Mesenchymal stem cell (in vitro differentiated cells and primary cell): ENCODE results near the gene TIE1.

Experiments
- DNase-seq: peaks from one replicate; pipeline ENCODE4 v3.0.0-alpha.2; 2013
- H2AFZ ChIP-seq: one replicate; pipeline ENCODE4 v1.6.1; 2013; ENCODE audit warnings: low read depth, mild to moderate bottlenecking, control low read depth, inconsistent platforms, low read length, moderate library complexity
- H2AK5ac ChIP-seq: 2 replicates; pipeline ENCODE4 v1.6.1; 2013; ENCODE audit warnings: low read length, moderate library complexity, mild to moderate bottlenecking, inconsistent platforms; ENCODE audit not compliant: severe bottlenecking
- H2BK120ac ChIP-seq: one replicate; pipeline ENCODE4 v1.6.1; 2013; ENCODE audit warnings: low read depth, mild to moderate bottlenecking, inconsistent platforms, low read length, moderate library complexity
- H2BK12ac ChIP-seq, 2 experiments: one replicate each; pipeline ENCODE4 v1.6.1; 2013; ENCODE audit warnings: inconsistent platforms in 2 of 2, low read length in 2 of 2, mild to moderate bottlenecking in 2 of 2, moderate library complexity in 2 of 2, control low read depth in 1 of 2
- H2BK15ac ChIP-seq: one replicate; pipeline ENCODE4 v1.6.1; 2013; ENCODE audit warnings: mild to moderate bottlenecking, low read depth, inconsistent platforms; ENCODE audit not compliant: poor library complexity, severe bottlenecking
- H2BK5ac ChIP-seq: 2 replicates; pipeline ENCODE4 v1.6.1; 2013; ENCODE audit warnings: low read depth, mild to moderate bottlenecking, low read length, control low read depth, inconsistent platforms; ENCODE audit not compliant: poor library complexity, severe bottlenecking
- H3K14ac ChIP-seq, 2 experiments: one replicate each; pipeline ENCODE4 v1.6.1; 2013; ENCODE audit warnings: inconsistent platforms in 2 of 2, low read length in 2 of 2, control low read depth in 1 of 2, mild to moderate bottlenecking in 1 of 2, moderate library complexity in 1 of 2
- H3K18ac ChIP-seq, 2 experiments: one replicate each; pipeline ENCODE4 v1.6.1; 2013; ENCODE audit warnings: inconsistent platforms in 2 of 2, low read length in 2 of 2, control low read depth in 1 of 2, low read depth in 1 of 2, mild to moderate bottlenecking in 1 of 2
- H3K23ac ChIP-seq, 2 experiments: one replicate each; pipeline ENCODE4 v1.6.1; 2013; ENCODE audit warnings: inconsistent platforms in 2 of 2, low read length in 2 of 2, mild to moderate bottlenecking in 2 of 2, moderate library complexity in 2 of 2, control low read depth in 1 of 2
- H3K27ac ChIP-seq: 2 replicates; pipeline ENCODE4 v1.5.1; 2013; ENCODE audit warnings: mild to moderate bottlenecking, moderate library complexity, low read length, control low read depth, inconsistent platforms; ENCODE audit not compliant: poor library complexity, severe bottlenecking
- H3K27me3 ChIP-seq, 2 experiments: 2 replicates each; pipeline versions ENCODE4 v1.6.1 to v1.7.0; 2013; ENCODE audit warnings: low read length in 2 of 2, mild to moderate bottlenecking in 2 of 2, moderate library complexity in 2 of 2, control low read depth in 1 of 2, inconsistent platforms in 1 of 2; ENCODE audit not compliant: control insufficient read depth in 1 of 2, insufficient read depth in 1 of 2
- H3K36me3 ChIP-seq, 2 experiments: 2 replicates each; pipeline versions ENCODE4 v1.6.1 to v1.7.0; 2013; ENCODE audit warnings: low read length in 2 of 2, control low read depth in 1 of 2, inconsistent platforms in 1 of 2, low read depth in 1 of 2, mild to moderate bottlenecking in 1 of 2; ENCODE audit not compliant: insufficient read depth in 2 of 2, control insufficient read depth in 1 of 2
- H3K4ac ChIP-seq, 2 experiments: one replicate each; pipeline ENCODE4 v1.6.1; 2013; ENCODE audit warnings: inconsistent platforms in 2 of 2, low read length in 2 of 2, mild to moderate bottlenecking in 2 of 2, moderate library complexity in 2 of 2, control low read depth in 1 of 2, low read depth in 1 of 2
- H3K4me1 ChIP-seq: 2 replicates; pipeline ENCODE4 v1.6.1; 2013; ENCODE audit warnings: low read depth, low read length, control low read depth; ENCODE audit not compliant: control insufficient read depth, insufficient read depth
- H3K4me2 ChIP-seq: 2 replicates; pipeline ENCODE4 v1.6.1; 2013; ENCODE audit warnings: low read length, mild to moderate bottlenecking, inconsistent platforms; ENCODE audit not compliant: poor library complexity, severe bottlenecking
- H3K4me3 ChIP-seq, 2 experiments: 2 replicates each; pipeline versions ENCODE4 v1.5.1 to v1.7.0; 2013; ENCODE audit warnings: low read length in 2 of 2, mild to moderate bottlenecking in 2 of 2, control low read depth in 1 of 2, low read depth in 1 of 2; ENCODE audit not compliant: insufficient read depth in 1 of 2
- H3K79me1 ChIP-seq: replicated peaks from 2 replicates; pipeline ENCODE4 v1.6.1; 2013; ENCODE audit warnings: mild to moderate bottlenecking, control low read depth, low read length, inconsistent platforms; ENCODE audit not compliant: poor library complexity, severe bottlenecking
- H3K9ac ChIP-seq: 2 replicates; pipeline ENCODE4 v1.7.0; 2013; ENCODE audit warnings: mild to moderate bottlenecking, low read length, moderate library complexity
- H3K9me3 ChIP-seq: 2 replicates; pipeline ENCODE4 v1.7.0; 2013; ENCODE audit warnings: mild to moderate bottlenecking, low read length; ENCODE audit not compliant: control insufficient read depth
- H4K8ac ChIP-seq: one replicate; pipeline ENCODE4 v1.6.1; 2013; ENCODE audit warnings: inconsistent platforms, mild to moderate bottlenecking, low read length, moderate library complexity
- H4K91ac ChIP-seq: one replicate; pipeline ENCODE4 v1.6.1; 2013; ENCODE audit warnings: mild to moderate bottlenecking, low read length, inconsistent platforms
- WGBS: methylation state at CpG from one replicate; pipeline ENCODE4 v1.1.7; 2013; ENCODE audit warnings: mixed read lengths; 5-methylcytosine and 5-hydroxymethylcytosine counted together

TIE1 gene

DNA sequence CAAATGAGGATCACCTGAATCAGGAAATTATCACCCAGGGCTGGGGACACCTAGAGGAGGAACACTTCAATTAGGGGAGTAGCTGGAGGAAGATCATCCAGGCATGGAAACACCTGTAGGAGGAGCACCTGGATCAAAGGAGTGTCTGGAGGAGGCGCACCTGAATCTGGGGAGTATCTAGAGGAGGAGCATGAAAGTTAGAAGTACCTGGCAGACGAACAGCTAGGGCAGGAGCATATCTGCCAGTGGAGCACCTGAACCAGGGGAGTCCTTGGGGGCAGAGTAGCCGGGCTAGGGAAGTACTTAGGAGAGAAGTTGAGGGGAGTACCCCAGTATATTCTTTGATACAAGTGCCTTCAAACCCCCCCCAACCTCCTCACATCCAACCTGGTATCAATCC is 16.7 kb upstream of the TIE1 start:
- H2BK12ac ChIP-seq: no peak overlapping the region
- H4K8ac ChIP-seq: no peak overlapping the region
- H2AK5ac ChIP-seq: no peak overlapping the region
- no peak overlapping the region for H2BK5ac ChIP-seq
- H3K4me3 ChIP-seq: no peak overlapping the region
- no peak overlapping the region for H2BK15ac ChIP-seq
- H3K23ac ChIP-seq: no peak overlapping the region
- no peak overlapping the region for H3K4me2 ChIP-seq
- H3K9me3 ChIP-seq: no peaks in the 10 kb centered on the region
- H3K4me1 ChIP-seq: peaks cover 2% of the 10 kb centered on the region
- no peak overlapping the region for H4K91ac ChIP-seq
- no peak overlapping the region for H3K27ac ChIP-seq
- no peak overlapping the region for H2AFZ ChIP-seq
- no peaks in the 10 kb centered on the region for H3K36me3 ChIP-seq
- no peak overlapping the region for H3K4ac ChIP-seq
- no peak overlapping the region for H2BK120ac ChIP-seq
- no peak overlapping the region for H3K9ac ChIP-seq
- WGBS: 77% methylated on average over 2 of the region's 3 CpGs
- H3K14ac ChIP-seq: no peak overlapping the region
- H3K18ac ChIP-seq: no peak overlapping the region
- H3K79me1 ChIP-seq: no peaks in the 10 kb centered on the region
- DNase-seq: no peak
- H3K27me3 ChIP-seq: peaks cover 26 to 32% of the 10 kb centered on the region in 2 experiments

DNA sequence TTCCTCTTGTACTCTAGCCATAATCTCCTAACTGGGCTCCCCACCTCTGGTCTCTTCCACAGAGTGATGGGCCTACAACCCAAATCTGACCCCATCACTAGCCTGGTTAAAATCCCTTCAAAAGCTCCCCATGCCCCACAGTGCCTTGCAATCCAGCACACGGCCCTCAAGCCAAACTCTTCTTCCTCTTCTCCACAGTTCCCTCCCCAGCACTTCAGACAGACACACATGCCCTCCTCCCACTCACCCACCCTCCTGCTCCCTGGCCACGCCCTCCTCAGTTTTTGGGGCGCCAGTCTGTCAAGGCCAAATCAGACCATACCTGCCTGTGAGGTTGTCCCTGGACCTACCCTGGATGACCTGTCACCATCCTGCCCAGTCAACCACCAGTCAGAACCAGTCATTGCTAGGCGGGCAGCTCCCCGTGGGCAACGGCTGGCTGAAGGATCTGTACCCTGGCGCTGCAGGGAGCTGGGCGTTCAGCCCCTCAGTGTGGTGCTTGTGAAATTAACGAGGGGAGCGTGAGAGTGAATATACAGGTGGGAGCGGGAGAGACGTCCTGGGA is 16.2 kb upstream of the TIE1 start:
- no peak overlapping the region for H2BK15ac ChIP-seq
- no peak overlapping the region for H3K23ac ChIP-seq
- WGBS: 90% methylated on average over 12 of the region's 12 CpGs
- no peak overlapping the region for H3K4ac ChIP-seq
- no peak overlapping the region for H2AK5ac ChIP-seq
- no peaks in the 10 kb centered on the region for H3K36me3 ChIP-seq
- H2BK12ac ChIP-seq: no peak overlapping the region
- peaks cover 26 to 32% of the 10 kb centered on the region in 2 experiments for H3K27me3 ChIP-seq
- H3K4me2 ChIP-seq: no peak overlapping the region
- no peak overlapping the region for H3K4me3 ChIP-seq
- no peaks in the 10 kb centered on the region for H3K9me3 ChIP-seq
- DNase-seq: no peak
- peaks cover 2% of the 10 kb centered on the region for H3K4me1 ChIP-seq
- H3K27ac ChIP-seq: no peak overlapping the region
- H2BK5ac ChIP-seq: no peak overlapping the region
- no peak overlapping the region for H2AFZ ChIP-seq
- H4K8ac ChIP-seq: no peak overlapping the region
- no peak overlapping the region for H3K18ac ChIP-seq
- H4K91ac ChIP-seq: no peak overlapping the region
- H3K9ac ChIP-seq: no peak overlapping the region
- H3K14ac ChIP-seq: no peak overlapping the region
- no peaks in the 10 kb centered on the region for H3K79me1 ChIP-seq
- H2BK120ac ChIP-seq: no peak overlapping the region

DNA sequence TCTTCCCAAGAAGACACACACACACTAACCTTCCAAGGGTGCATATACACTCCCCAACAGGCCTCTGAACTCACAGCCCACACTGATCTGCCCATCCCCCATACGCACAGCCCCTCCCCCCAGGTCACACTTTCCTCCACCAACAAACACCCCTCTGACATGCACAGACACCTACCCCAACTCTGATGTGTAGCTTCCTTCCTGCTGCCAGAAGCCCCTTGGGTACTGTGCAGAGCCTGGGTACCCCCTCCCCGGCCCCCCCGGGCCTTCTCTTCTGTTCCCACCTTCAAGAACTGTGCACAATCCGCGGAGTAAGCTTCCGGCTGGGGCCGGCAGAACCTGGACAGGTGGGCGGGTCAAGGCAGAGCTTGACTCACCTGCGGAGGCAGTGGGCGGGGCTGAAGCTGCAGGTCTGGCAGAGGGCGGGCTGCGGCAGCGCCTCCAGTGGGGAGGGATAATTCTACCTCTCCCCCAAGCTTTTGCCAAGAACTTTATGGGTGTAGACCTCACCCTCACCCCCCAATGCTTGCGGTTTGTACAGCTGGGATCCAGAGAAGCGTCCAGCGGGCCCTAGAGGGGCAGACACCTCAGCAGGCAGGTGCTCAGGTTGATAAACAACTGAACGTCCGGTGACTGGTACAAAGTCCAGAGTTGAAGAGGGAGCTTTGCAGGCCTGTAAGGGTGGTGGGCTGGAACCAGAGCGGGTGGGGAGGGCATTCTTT is 15.4 kb upstream of the TIE1 start, which contains the start of gene C1orf210:
C1orf210 (minus strand) TSS at position 313 of the 722 bp plus-strand sequence. CDS start 2,311 bp downstream, outside the sequence.
- WGBS: 39% methylated on average over 19 of the region's 19 CpGs
- Histone ChIP-seq H3K4me3 (no peak within 1 kb of the TSS), H4K8ac (no peak within 1 kb of the TSS), H2BK120ac (no peak within 1 kb of the TSS), H2AK5ac (no peak within 1 kb of the TSS), H3K9ac (no peak within 1 kb of the TSS), H3K23ac (no peak within 1 kb of the TSS), H2BK12ac (no peak within 1 kb of the TSS), H3K4ac (no peak within 1 kb of the TSS), H2AFZ (no peak within 1 kb of the TSS), H4K91ac (no peak within 1 kb of the TSS), H3K18ac (no peak within 1 kb of the TSS), H3K36me3 (no peaks in the 10 kb centered on the region), H3K27ac (no peak within 1 kb of the TSS), H3K4me1 (peaks cover 2% of the 10 kb centered on the region), H2BK5ac (no peak within 1 kb of the TSS), H3K9me3 (no peaks in the 10 kb centered on the region), H3K27me3 (peaks cover 25 to 26% of the 10 kb centered on the region in 2 experiments), H3K14ac (no peak within 1 kb of the TSS), H3K79me1 (no peaks in the 10 kb centered on the region), H3K4me2 (no peak within 1 kb of the TSS), H2BK15ac (no peak within 1 kb of the TSS)
- no peak for DNase-seq

DNA sequence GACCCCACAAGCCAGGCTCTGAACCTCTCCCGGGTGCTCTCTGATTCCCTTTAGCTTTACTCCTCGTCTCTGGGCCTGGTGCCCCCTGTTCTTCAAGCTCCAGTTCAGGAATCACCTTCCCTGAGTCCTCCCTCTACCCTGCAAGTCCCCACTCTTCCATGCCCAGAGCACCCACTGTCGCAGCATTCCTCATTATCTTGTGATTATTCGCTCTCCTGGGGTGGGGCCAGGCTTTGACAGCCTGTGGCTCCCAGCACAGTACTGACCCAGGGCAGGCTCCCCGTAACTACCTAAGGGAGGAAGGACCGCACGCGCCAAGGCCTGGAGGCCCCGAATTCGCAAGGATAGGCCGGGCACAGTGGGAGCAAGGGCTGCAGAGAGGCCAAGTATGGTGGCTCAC is 14.7 kb upstream of the TIE1 start:
- Histone ChIP-seq H2AFZ (no peak overlapping the region), H3K4me1 (peaks cover 2% of the 10 kb centered on the region), H2AK5ac (no peak overlapping the region), H3K36me3 (no peaks in the 10 kb centered on the region), H3K27ac (no peak overlapping the region), H4K91ac (no peak overlapping the region), H3K27me3 (peaks cover 21 to 26% of the 10 kb centered on the region in 2 experiments), H3K4me3 (no peak overlapping the region), H3K79me1 (no peaks in the 10 kb centered on the region), H3K23ac (no peak overlapping the region), H2BK5ac (no peak overlapping the region), H2BK12ac (no peak overlapping the region), H2BK120ac (no peak overlapping the region), H3K9ac (no peak overlapping the region), H3K18ac (no peak overlapping the region), H3K4me2 (no peak overlapping the region), H2BK15ac (no peak overlapping the region), H3K9me3 (no peaks in the 10 kb centered on the region), H3K4ac (no peak overlapping the region), H4K8ac (no peak overlapping the region), H3K14ac (no peak overlapping the region)
- 92% methylated on average over 11 of the region's 11 CpGs for WGBS
- no peak for DNase-seq
